GM23338 (cell line): ENCODE results near the gene TAF4B.

Experiments
- CREB1 ChIP-seq: fragments of 250-450 bp; sonication (Bioruptor Pico); IDR thresholded peaks from 2 replicates; pipeline ENCODE4 v1.5.0; 2020; ENCODE audit warnings: low read depth, mild to moderate bottlenecking, moderate library complexity
- EZH2 ChIP-seq: fragments of 200-600 bp; sonication (generic); IDR thresholded peaks from one replicate; pipeline ENCODE4 v1.8.0; 2017; ENCODE audit warnings: antibody characterized with exemption, mild to moderate bottlenecking, low read depth; ENCODE audit not compliant: unreplicated experiment
- POLR2AphosphoS5 ChIP-seq: IDR thresholded peaks from 2 replicates; pipeline ENCODE4 v1.6.1; 2016; ENCODE audit warnings: antibody characterized with exemption, low read depth
- TF ChIP-seq, protein P1 (sequence below), 2 experiments: fragments of 200-600 bp in 1 of 2; sonication (generic) in 1 of 2; conservative IDR thresholded peaks; 2 replicates each; pipeline versions ENCODE4 v1.5.1 to v1.6.1; 2016 to 2017; ENCODE audit warnings: antibody characterized with exemption in 2 of 2, low read depth in 2 of 2, mild to moderate bottlenecking in 2 of 2, moderate library complexity in 1 of 2

DNA sequence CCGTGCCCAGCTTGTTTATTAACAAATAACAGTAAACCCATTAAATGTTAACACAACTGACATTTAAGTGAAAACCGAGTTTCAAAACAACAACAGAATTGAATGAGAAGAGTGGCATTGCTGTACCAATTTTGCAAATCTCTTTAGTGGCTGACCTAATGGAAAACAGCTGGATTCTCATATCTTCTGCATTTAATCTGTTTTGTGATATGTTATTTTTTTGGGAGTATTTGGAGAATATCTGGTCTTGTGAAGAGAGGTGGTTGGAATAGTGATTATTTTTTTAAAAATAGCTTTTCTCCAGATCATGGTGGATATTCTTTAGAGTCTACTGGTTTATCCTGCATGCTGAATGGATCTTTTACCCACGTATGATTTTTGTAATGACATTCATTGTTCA, 51.1 kb downstream of the TAF4B start:
- TF ChIP-seq POLR2AphosphoS5 (no peak), CREB1 (CRISPR knock-in tag) (no peak), EZH2 (no peak)
- TF ChIP-seq, protein P1, sequence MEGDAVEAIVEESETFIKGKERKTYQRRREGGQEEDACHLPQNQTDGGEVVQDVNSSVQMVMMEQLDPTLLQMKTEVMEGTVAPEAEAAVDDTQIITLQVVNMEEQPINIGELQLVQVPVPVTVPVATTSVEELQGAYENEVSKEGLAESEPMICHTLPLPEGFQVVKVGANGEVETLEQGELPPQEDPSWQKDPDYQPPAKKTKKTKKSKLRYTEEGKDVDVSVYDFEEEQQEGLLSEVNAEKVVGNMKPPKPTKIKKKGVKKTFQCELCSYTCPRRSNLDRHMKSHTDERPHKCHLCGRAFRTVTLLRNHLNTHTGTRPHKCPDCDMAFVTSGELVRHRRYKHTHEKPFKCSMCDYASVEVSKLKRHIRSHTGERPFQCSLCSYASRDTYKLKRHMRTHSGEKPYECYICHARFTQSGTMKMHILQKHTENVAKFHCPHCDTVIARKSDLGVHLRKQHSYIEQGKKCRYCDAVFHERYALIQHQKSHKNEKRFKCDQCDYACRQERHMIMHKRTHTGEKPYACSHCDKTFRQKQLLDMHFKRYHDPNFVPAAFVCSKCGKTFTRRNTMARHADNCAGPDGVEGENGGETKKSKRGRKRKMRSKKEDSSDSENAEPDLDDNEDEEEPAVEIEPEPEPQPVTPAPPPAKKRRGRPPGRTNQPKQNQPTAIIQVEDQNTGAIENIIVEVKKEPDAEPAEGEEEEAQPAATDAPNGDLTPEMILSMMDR (conservative IDR thresholded peaks at IDR 0.05; ENCODE audit: low read depth in 2 of 2), result no peak
